WTC11 (cell line): Measurements from ENCODE around the gene SEMA6B. TPM values are rescaled to one million over a fixed set of nuclear protein-coding genes. Genes with fewer than 3 reads are reported as not detected.
A peak's percentile ranks its signal among the peaks of the same experiment; 100 is the strongest.

Source experiments
- ATAC-seq: fragments of 200-7000 bp; cut with Tn5 transposase; 2 replicates; pipeline ENCODE4 v1.10.0; 2021; ENCODE audit warnings: mild to moderate bottlenecking, moderate library complexity
- CTCF ChIA-PET: fragments of 300-600 bp; sonication (Branson Sonifier 250); formaldehyde crosslinking; loops from one replicate; lab custom pipeline; 2021; ENCODE audit warnings: antibody characterized with exemption; lab: Charles Lee
- POLR2A ChIA-PET: fragments of 350-600 bp; sonication (Branson Sonifier 250); formaldehyde crosslinking; loops from one replicate; lab custom pipeline; 2021; ENCODE audit warnings: antibody characterized with exemption; lab: Charles Lee
- DNase-seq: peaks from one replicate; pipeline ENCODE4 v3.0.0; 2021; ENCODE audit warnings: low spot score
- H3K27ac Mint-ChIP-seq: 2 replicates; pipeline ENCODE4 v1.8.0; 2021; ENCODE audit warnings: mixed read lengths
- H3K27me3 Mint-ChIP-seq: 2 replicates; pipeline ENCODE4 v1.8.0; 2021; ENCODE audit warnings: low read depth, mild to moderate bottlenecking, moderate library complexity, mixed read lengths
- H3K36me3 Mint-ChIP-seq: 2 replicates; pipeline ENCODE4 v1.8.0; 2021; ENCODE audit warnings: mixed read lengths
- H3K4me1 Mint-ChIP-seq: 2 replicates; pipeline ENCODE4 v1.8.0; 2022; ENCODE audit warnings: mixed read lengths
- H3K4me3 Mint-ChIP-seq: 2 replicates; pipeline ENCODE4 v1.8.0; 2021; ENCODE audit warnings: mild to moderate bottlenecking, moderate library complexity, mixed read lengths
- H3K9me3 Mint-ChIP-seq: 2 replicates; pipeline ENCODE4 v1.8.0; 2021; ENCODE audit warnings: mixed read lengths
- AFF4 ChIP-seq: sonication (generic); formaldehyde crosslinking; IDR thresholded peaks from 2 replicates; pipeline ENCODE4 v1.8.1; 2023; ENCODE audit warnings: mild to moderate bottlenecking, missing genetic modification reagents, borderline replicate concordance
- E2F1 ChIP-seq: sonication (generic); formaldehyde crosslinking; IDR thresholded peaks from 2 replicates; pipeline ENCODE4 v1.8.0; 2022; ENCODE audit warnings: mild to moderate bottlenecking, missing genetic modification reagents
- E2F5 ChIP-seq: sonication (generic); formaldehyde crosslinking; IDR thresholded peaks from 2 replicates; pipeline ENCODE4 v1.8.1; 2022; ENCODE audit warnings: mild to moderate bottlenecking, moderate library complexity, missing genetic modification reagents
- ETV6 ChIP-seq: sonication (generic); formaldehyde crosslinking; IDR thresholded peaks from 2 replicates; pipeline ENCODE4 v1.8.1; 2022; ENCODE audit warnings: mild to moderate bottlenecking, missing genetic modification reagents
- FOXK1 ChIP-seq: sonication (generic); formaldehyde crosslinking; IDR thresholded peaks from 2 replicates; pipeline ENCODE4 v1.8.0; 2022; ENCODE audit warnings: mild to moderate bottlenecking, moderate library complexity, missing genetic modification reagents
- FOXP1 ChIP-seq: sonication (generic); formaldehyde crosslinking; IDR thresholded peaks from 2 replicates; pipeline ENCODE4 v1.8.0; 2022; ENCODE audit warnings: missing genetic modification reagents, mild to moderate bottlenecking, moderate library complexity, borderline replicate concordance
- GABPB1 ChIP-seq: sonication (generic); formaldehyde crosslinking; IDR thresholded peaks from 2 replicates; pipeline ENCODE4 v1.8.1; 2023; ENCODE audit warnings: mild to moderate bottlenecking, missing genetic modification reagents
- HMGXB4 ChIP-seq: sonication (generic); formaldehyde crosslinking; IDR thresholded peaks from 2 replicates; pipeline ENCODE4 v1.8.1; 2023; ENCODE audit warnings: mild to moderate bottlenecking, moderate library complexity, missing genetic modification reagents
- JAZF1 ChIP-seq: fragments of 250-450 bp; sonication (Bioruptor Pico); IDR thresholded peaks from 2 replicates; pipeline ENCODE4 v1.9.0; 2021; ENCODE audit warnings: moderate library complexity, mild to moderate bottlenecking, inconsistent platforms
- KAT7 ChIP-seq: sonication (generic); formaldehyde crosslinking; IDR thresholded peaks from 2 replicates; pipeline ENCODE4 v1.8.1; 2023; ENCODE audit warnings: missing genetic modification reagents, mild to moderate bottlenecking, borderline replicate concordance
- MAX ChIP-seq: sonication (generic); formaldehyde crosslinking; IDR thresholded peaks from 2 replicates; pipeline ENCODE4 v1.8.0; 2022; ENCODE audit warnings: mild to moderate bottlenecking, missing genetic modification reagents
- NFATC4 ChIP-seq: fragments of 250-450 bp; sonication (Bioruptor Pico); IDR thresholded peaks from 2 replicates; pipeline ENCODE4 v1.9.0; 2021; ENCODE audit warnings: mild to moderate bottlenecking
- PRDM15 ChIP-seq: sonication (generic); formaldehyde crosslinking; IDR thresholded peaks from 2 replicates; pipeline ENCODE4 v1.8.0; 2022; ENCODE audit warnings: missing genetic modification reagents
- SMAD3 ChIP-seq: sonication (generic); formaldehyde crosslinking; IDR thresholded peaks from 2 replicates; pipeline ENCODE4 v1.8.0; 2022; ENCODE audit warnings: missing genetic modification reagents, mild to moderate bottlenecking, borderline replicate concordance
- TCF7 ChIP-seq: sonication (generic); formaldehyde crosslinking; IDR thresholded peaks from 2 replicates; pipeline ENCODE4 v1.8.0; 2022; ENCODE audit warnings: mild to moderate bottlenecking, low read depth, missing genetic modification reagents, moderate library complexity
- ZBTB43 ChIP-seq: sonication (generic); formaldehyde crosslinking; IDR thresholded peaks from 2 replicates; pipeline ENCODE4 v1.8.1; 2023; ENCODE audit warnings: mild to moderate bottlenecking, missing genetic modification reagents
- ZMAT4 ChIP-seq: fragments of 250-450 bp; sonication (Bioruptor Pico); IDR thresholded peaks from 2 replicates; pipeline ENCODE4 v1.9.0; 2021; ENCODE audit warnings: mild to moderate bottlenecking
- ZNF138 ChIP-seq: sonication (generic); formaldehyde crosslinking; conservative IDR thresholded peaks from 2 replicates; pipeline ENCODE4 v1.8.1; 2022; ENCODE audit warnings: mild to moderate bottlenecking, moderate library complexity, missing genetic modification reagents
- ZNF263 ChIP-seq: sonication (generic); formaldehyde crosslinking; IDR thresholded peaks from 2 replicates; pipeline ENCODE4 v1.8.1; 2022; ENCODE audit warnings: low read depth, mild to moderate bottlenecking, moderate library complexity, missing genetic modification reagents
- ZNF423 ChIP-seq: fragments of 250-450 bp; sonication (Bioruptor Pico); IDR thresholded peaks from 2 replicates; pipeline ENCODE4 v2.1.2; 2022; ENCODE audit warnings: mild to moderate bottlenecking, moderate library complexity
- total RNA-seq: library from RNA; stranded (reverse); gene quantifications from 3 replicates; pipeline ENCODE4 v1.2.3, GENCODE V29; 2021

SEMA6B gene
- total RNA-seq, 1 experiment from 2014 or later = 45.1 TPM

- no peak for TF ChIP-seq AFF4 (CRISPR knock-in tag)
- no peak for TF ChIP-seq E2F5 (CRISPR knock-in tag)
- TF ChIP-seq E2F1 = no peak
- no peak for TF ChIP-seq NFATC4
- TF ChIP-seq ZBTB43 = no peak
- no peak for TF ChIP-seq FOXK1 (CRISPR knock-in tag)
- peak; percentile 32; the same call in 1 of the 2 replicates for TF ChIP-seq MAX (CRISPR knock-in tag)
- no peak for TF ChIP-seq SMAD3 (CRISPR knock-in tag)
Measured at GRCh38 chr19:4584670-4585460, 25.4 kb upstream of the SEMA6B start (continued).

GRCh38 chr19:4583961-4584669 is 24.6 kb upstream of the SEMA6B start:
- Mint-ChIP-seq H3K27ac (no peak overlapping the region), H3K4me3 (peak overlapping the region; percentile 68), H3K4me1 (peaks cover 21% of the 10 kb centered on the region), H3K27me3 (peaks cover 54% of the 10 kb centered on the region), H3K36me3 (no peaks in the 10 kb centered on the region), H3K9me3 (no peaks in the 10 kb centered on the region)
- CTCF ChIA-PET = interaction anchor here (0.6 to 3.0 kb wide), 20 partner anchors 9 to 207 kb away, joined by 3 to 22 read pairs (median 4); partner anchors contain the start of genes FEM1A and PLIN5
- POLR2A ChIA-PET = interaction anchor here (0.5 to 1.1 kb wide), 3 partner anchors 13 to 109 kb away, joined by 3 read pairs; no protein-coding TSS in a partner anchor
- DNase-seq (peak; percentile 72), ATAC-seq (peak; percentile 43)
- peak; percentile 100 for TF ChIP-seq PRDM15 (CRISPR knock-in tag)
- TF ChIP-seq ZNF423 (CRISPR knock-in tag) = peak; percentile 48; the same call in 1 of the 2 replicates
- TF ChIP-seq TCF7 (CRISPR knock-in tag) = no peak
- TF ChIP-seq ETV6 (CRISPR knock-in tag) = 0 out of 2 replicates have a peak, but pooled peaks have one; percentile 38
- peak; percentile 68; the same call in 1 of the 2 replicates for TF ChIP-seq HMGXB4 (CRISPR knock-in tag)
- TF ChIP-seq ZNF138 = no peak
- TF ChIP-seq ZNF263 (CRISPR knock-in tag) = peak; percentile 37; the same call in 1 of the 2 replicates
- peak; percentile 30; the same call in 1 of the 2 replicates for TF ChIP-seq GABPB1 (CRISPR knock-in tag)
- TF ChIP-seq ZMAT4 (CRISPR knock-in tag) = no peak
- no peak for TF ChIP-seq JAZF1 (CRISPR knock-in tag)
- no peak for TF ChIP-seq KAT7 (CRISPR knock-in tag)
- TF ChIP-seq FOXP1 (CRISPR knock-in tag) = no peak
